ENCODE data around the gene POU2F1.

POU2F1 gene

DNA sequence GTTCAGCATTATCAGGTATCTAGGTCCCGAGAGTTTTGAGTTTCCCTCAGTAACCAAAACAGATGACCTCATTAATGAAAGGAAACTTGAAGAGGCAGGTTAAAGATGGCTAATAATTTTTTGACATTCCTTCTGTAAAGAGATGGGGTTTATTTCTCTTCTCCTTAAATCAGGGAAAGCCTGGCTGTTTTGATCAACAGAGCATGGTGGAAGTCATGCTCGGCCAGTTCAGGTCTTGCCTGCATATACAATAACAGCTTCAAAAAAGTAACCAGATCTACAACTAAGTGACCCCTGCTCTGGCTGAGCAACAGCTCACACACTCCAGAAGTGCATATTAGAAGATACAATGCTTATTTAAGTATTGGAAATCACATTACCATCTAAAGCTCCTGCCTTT is 36.6 kb upstream of the POU2F1 start:
- Histone ChIP-seq H3K27ac (ENCODE audit: low read length) (no peak overlapping the region), H3K9me2 (replicated peaks; ENCODE audit: insufficient read depth, low read length) (no peaks in the 10 kb centered on the region), H3K9me3 (replicated peaks; ENCODE audit: insufficient read depth, low read length) (no peaks in the 10 kb centered on the region), H3K36me3 (replicated peaks; ENCODE audit: insufficient read depth, low read length) (no peaks in the 10 kb centered on the region), H2AFZ (ENCODE audit: low read length) (no peak overlapping the region), H3K4me1 (ENCODE audit: low read length) (no peaks in the 10 kb centered on the region), H3K79me2 (ENCODE audit: low read length) (no peaks in the 10 kb centered on the region), H3F3A (ENCODE audit: insufficient read depth, low read length) (no peaks in the 10 kb centered on the region), H3K4me2 (ENCODE audit: low read depth, low read length) (no peak overlapping the region), H3K27me3 (replicated peaks; ENCODE audit: insufficient read depth, low read length) (no peaks in the 10 kb centered on the region), H3K9ac (ENCODE audit: low read length) (no peak overlapping the region), H3K4me3 (ENCODE audit: low read length) (no peak overlapping the region), H4K20me1 (ENCODE audit: insufficient read depth, low read length) (no peaks in the 10 kb centered on the region)
- no peak for DNase-seq
- TF ChIP-seq CTCF (IDR thresholded peaks at IDR 0.05; ENCODE audit: low read length) (no peak), EZH2phosphoT487 (IDR thresholded peaks at IDR 0.05; ENCODE audit: low read length) (no peak), EZH2 (optimal IDR thresholded peaks at IDR 0.05; ENCODE audit: low read depth, low read length) (no peak)

- H4K20me1 ChIP-seq (ENCODE audit: insufficient read depth, low read length), result no peaks in the 10 kb centered on the region
- no peaks in the 10 kb centered on the region for H3K79me2 ChIP-seq (ENCODE audit: low read length)
- no peak overlapping the region for H3K4me3 ChIP-seq (ENCODE audit: low read length)
- DNase-seq, result no peak
- no peaks in the 10 kb centered on the region for H3K36me3 ChIP-seq (replicated peaks; ENCODE audit: insufficient read depth, low read length)
- no peak overlapping the region for H3K9ac ChIP-seq (ENCODE audit: low read length)
- H3K27me3 ChIP-seq (replicated peaks; ENCODE audit: insufficient read depth, low read length), result no peaks in the 10 kb centered on the region
- no peak overlapping the region for H3K4me2 ChIP-seq (ENCODE audit: low read depth, low read length)
- H2AFZ ChIP-seq (ENCODE audit: low read length), result no peak overlapping the region
- H3K9me2 ChIP-seq (replicated peaks; ENCODE audit: insufficient read depth, low read length), result no peaks in the 10 kb centered on the region
- TF ChIP-seq CTCF (IDR thresholded peaks at IDR 0.05; ENCODE audit: low read length), result no peak
- no peak for TF ChIP-seq EZH2phosphoT487 (IDR thresholded peaks at IDR 0.05; ENCODE audit: low read length)
- TF ChIP-seq EZH2 (optimal IDR thresholded peaks at IDR 0.05; ENCODE audit: low read depth, low read length), result no peak
- H3K9me3 ChIP-seq (replicated peaks; ENCODE audit: insufficient read depth, low read length), result no peaks in the 10 kb centered on the region
- H3K27ac ChIP-seq (ENCODE audit: low read length), result no peak overlapping the region
- no peaks in the 10 kb centered on the region for H3K4me1 ChIP-seq (ENCODE audit: low read length)
- H3F3A ChIP-seq (ENCODE audit: insufficient read depth, low read length), result no peaks in the 10 kb centered on the region
Observed at GRCh38 chr1:167185062-167185461, 35.6 kb upstream of the POU2F1 start.

DNA sequence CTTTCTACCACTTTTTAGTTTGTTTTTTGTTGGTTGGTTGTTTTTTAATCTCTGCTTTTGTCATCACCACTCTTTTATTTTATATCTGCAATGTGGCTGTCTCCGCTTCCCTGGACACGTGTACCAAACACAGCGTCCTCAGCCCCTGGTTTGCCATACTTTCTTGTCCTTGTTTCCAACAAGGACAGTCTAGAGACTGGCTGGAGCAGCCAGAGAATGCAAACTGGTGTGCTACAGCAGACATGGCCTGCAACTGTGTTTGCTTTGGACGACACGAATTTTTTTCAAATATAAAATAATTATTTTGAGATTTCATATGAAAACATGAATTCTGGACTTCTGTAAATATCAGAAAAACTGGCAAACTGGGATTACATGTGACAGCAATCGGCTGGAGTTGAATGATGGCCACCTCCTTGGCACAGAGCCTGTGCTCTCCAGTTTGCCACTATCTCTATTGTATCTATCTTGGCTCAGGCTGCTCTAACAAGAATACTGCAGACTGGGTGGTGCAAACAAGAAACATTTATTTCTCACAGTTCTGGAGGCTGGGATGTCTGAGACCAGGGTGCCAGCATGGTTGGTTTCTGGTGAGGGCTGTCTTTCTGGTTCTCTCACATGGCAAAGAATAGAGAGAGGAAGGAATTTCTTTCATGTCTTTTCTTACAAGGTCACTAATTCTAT is 34.6 kb upstream of the POU2F1 start:
- Histone ChIP-seq H2AFZ (ENCODE audit: low read length) (no peak overlapping the region), H3K9me2 (replicated peaks; ENCODE audit: insufficient read depth, low read length) (no peaks in the 10 kb centered on the region), H3K27me3 (replicated peaks; ENCODE audit: insufficient read depth, low read length) (no peaks in the 10 kb centered on the region), H3K79me2 (ENCODE audit: low read length) (no peaks in the 10 kb centered on the region), H4K20me1 (ENCODE audit: insufficient read depth, low read length) (no peaks in the 10 kb centered on the region), H3K9ac (ENCODE audit: low read length) (no peak overlapping the region), H3K9me3 (replicated peaks; ENCODE audit: insufficient read depth, low read length) (no peaks in the 10 kb centered on the region), H3F3A (ENCODE audit: insufficient read depth, low read length) (no peaks in the 10 kb centered on the region), H3K4me1 (ENCODE audit: low read length) (no peaks in the 10 kb centered on the region), H3K4me2 (ENCODE audit: low read depth, low read length) (no peak overlapping the region), H3K27ac (ENCODE audit: low read length) (no peak overlapping the region), H3K36me3 (replicated peaks; ENCODE audit: insufficient read depth, low read length) (no peaks in the 10 kb centered on the region), H3K4me3 (ENCODE audit: low read length) (no peak overlapping the region)
- no peak for DNase-seq
- TF ChIP-seq EZH2 (optimal IDR thresholded peaks at IDR 0.05; ENCODE audit: low read depth, low read length) (no peak), CTCF (IDR thresholded peaks at IDR 0.05; ENCODE audit: low read length) (no peak), EZH2phosphoT487 (IDR thresholded peaks at IDR 0.05; ENCODE audit: low read length) (no peak)
